ENCODE data around the gene ATXN2. TPM values are rescaled to one million over a fixed set of nuclear protein-coding genes. Genes with fewer than 3 reads are reported as not detected.

Gene ATXN2
- total RNA-seq, 1 donor from 2014 or later = 34.2 TPM

GRCh38 chr12:111428728-111429175 is 170.4 kb downstream of the ATXN2 start:
- H4K20me1 ChIP-seq (ENCODE audit: low read depth) = peaks cover 13% of the 10 kb centered on the region
- peaks cover 21% of the 10 kb centered on the region for H3K4me1 ChIP-seq
- H3K9me3 Mint-ChIP-seq = no peaks in the 10 kb centered on the region
- no peak overlapping the region for H3K4me2 ChIP-seq
- H3K27ac ChIP-seq = no peak overlapping the region
- H3K4me1 Mint-ChIP-seq = peaks cover 18% of the 10 kb centered on the region
- no peaks in the 10 kb centered on the region for H3F3A ChIP-seq (ENCODE audit: low read depth)
- no peak overlapping the region for H3K4me3 Mint-ChIP-seq
- no peak overlapping the region for H3K27ac Mint-ChIP-seq
- H3K36me3 ChIP-seq = no peaks in the 10 kb centered on the region
- H3K9ac ChIP-seq = no peak overlapping the region
- no peaks in the 10 kb centered on the region for H3K79me2 ChIP-seq (ENCODE audit: low read depth)
- peaks cover 8% of the 10 kb centered on the region for H3K27me3 Mint-ChIP-seq (ENCODE audit: insufficient read depth, low read depth)
- TF ChIP-seq CTCF (IDR thresholded peaks at IDR 0.05) (no peak), EZH2phosphoT487 (IDR thresholded peaks at IDR 0.05) (no peak), EZH2 (IDR thresholded peaks at IDR 0.05) (no peak)
- H2AFZ ChIP-seq (replicated peaks) = no peak overlapping the region
- H3K9me3 ChIP-seq (ENCODE audit: low read depth) = no peaks in the 10 kb centered on the region
- H3K27me3 ChIP-seq = no peaks in the 10 kb centered on the region
- H3K36me3 Mint-ChIP-seq = no peaks in the 10 kb centered on the region
- H3K4me3 ChIP-seq = no peak overlapping the region
- DNase-seq (ENCODE audit: low spot score) = no peak

DNA sequence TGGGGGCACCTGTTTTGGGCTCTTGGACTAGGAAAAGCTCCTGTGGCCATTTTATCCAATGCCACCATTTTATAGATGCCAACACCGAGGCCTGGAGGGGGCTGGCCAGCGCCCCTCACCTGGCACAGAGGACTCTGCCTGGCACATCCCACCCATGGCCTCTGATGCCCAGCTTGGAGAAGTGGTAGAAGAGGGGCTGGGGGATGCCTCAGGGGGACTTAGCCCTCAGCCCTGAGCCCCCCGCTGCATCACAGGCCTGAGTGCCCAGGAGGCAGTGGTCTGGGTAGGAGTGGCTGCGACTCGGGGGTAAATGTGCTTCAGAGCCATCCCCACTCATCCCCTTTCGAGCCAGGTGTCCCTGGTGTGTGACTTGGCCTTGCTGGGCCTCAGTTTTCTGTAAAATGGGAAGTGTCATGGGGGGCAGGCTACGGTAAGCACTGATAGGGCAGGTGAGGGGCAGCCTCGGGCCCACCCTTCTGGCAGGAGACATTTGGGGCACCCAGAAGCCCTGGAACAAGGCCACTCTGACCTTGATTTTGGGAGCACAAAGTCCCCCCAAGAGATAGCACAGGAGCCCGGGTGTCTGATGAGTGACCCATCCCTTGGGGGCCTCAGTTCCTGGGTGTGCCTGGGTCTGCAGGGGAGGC is 170.9 kb downstream of the ATXN2 start:
- no peaks in the 10 kb centered on the region for H3K79me2 ChIP-seq (ENCODE audit: low read depth)
- no peak for TF ChIP-seq CTCF (IDR thresholded peaks at IDR 0.05)
- TF ChIP-seq EZH2phosphoT487 (IDR thresholded peaks at IDR 0.05) = no peak
- TF ChIP-seq EZH2 (IDR thresholded peaks at IDR 0.05) = no peak
- no peak overlapping the region for H3K4me2 ChIP-seq
- H3K4me1 Mint-ChIP-seq = peaks cover 18% of the 10 kb centered on the region
- H3K9me3 ChIP-seq (ENCODE audit: low read depth) = no peaks in the 10 kb centered on the region
- peaks cover 21% of the 10 kb centered on the region for H3K4me1 ChIP-seq
- no peaks in the 10 kb centered on the region for H3K9me3 Mint-ChIP-seq
- no peaks in the 10 kb centered on the region for H3K36me3 ChIP-seq
- H3K27ac ChIP-seq = no peak overlapping the region
- H3K9ac ChIP-seq = no peak overlapping the region
- peaks cover 8% of the 10 kb centered on the region for H3K27me3 Mint-ChIP-seq (ENCODE audit: insufficient read depth, low read depth)
- H4K20me1 ChIP-seq (ENCODE audit: low read depth) = peaks cover 13% of the 10 kb centered on the region
- H3F3A ChIP-seq (ENCODE audit: low read depth) = no peaks in the 10 kb centered on the region
- no peak for DNase-seq (ENCODE audit: low spot score)
- H3K4me3 ChIP-seq = no peak overlapping the region
- H3K27me3 ChIP-seq = no peaks in the 10 kb centered on the region
- H3K36me3 Mint-ChIP-seq = no peaks in the 10 kb centered on the region
- no peak overlapping the region for H3K4me3 Mint-ChIP-seq
- no peak overlapping the region for H3K27ac Mint-ChIP-seq
- H2AFZ ChIP-seq (replicated peaks) = no peak overlapping the region

DNA sequence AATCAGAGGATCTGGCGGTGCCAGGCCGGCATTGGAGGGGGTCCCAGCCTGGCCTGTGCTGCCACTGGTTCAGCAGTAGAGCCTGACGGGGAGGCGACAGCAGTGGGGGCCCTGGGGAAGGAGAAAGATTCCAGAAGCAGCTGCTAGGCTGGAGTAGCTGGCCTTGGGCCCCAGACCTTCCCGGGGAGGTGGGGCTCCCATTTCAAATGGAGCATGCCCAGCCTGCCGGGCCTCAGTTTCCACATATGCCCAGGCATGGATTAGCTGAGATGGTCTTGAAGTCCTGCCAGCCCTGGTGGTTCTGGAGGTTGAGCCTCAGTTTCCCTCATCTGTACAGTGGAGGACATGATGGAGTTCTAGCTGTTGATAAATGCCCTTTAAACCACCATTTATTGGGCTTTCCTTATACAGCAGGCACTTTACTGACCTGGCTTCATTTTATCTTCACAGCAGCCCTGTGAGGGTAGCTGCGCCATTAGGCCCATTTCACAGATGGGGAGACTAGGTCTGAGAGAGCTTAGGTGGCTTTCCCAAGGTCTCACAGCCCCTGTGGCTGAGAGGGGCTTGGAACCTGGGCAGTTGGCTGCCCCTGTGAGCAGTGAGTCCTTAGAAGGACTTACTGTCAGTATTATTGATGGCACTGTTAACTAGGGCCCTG is 171.6 kb downstream of the ATXN2 start:
- Histone ChIP-seq H3K36me3 (no peaks in the 10 kb centered on the region), H3K9ac (no peak overlapping the region), H3K79me2 (ENCODE audit: low read depth) (no peaks in the 10 kb centered on the region), H3K27me3 (no peaks in the 10 kb centered on the region), H4K20me1 (ENCODE audit: low read depth) (peaks cover 13% of the 10 kb centered on the region), H3K9me3 (ENCODE audit: low read depth) (no peaks in the 10 kb centered on the region), H3F3A (ENCODE audit: low read depth) (no peaks in the 10 kb centered on the region), H3K27ac (no peak overlapping the region), H3K4me2 (no peak overlapping the region), H3K4me3 (no peak overlapping the region), H3K4me1 (peaks cover 21% of the 10 kb centered on the region), H2AFZ (replicated peaks) (no peak overlapping the region)
- Mint-ChIP-seq H3K36me3 (no peaks in the 10 kb centered on the region), H3K4me1 (peaks cover 18% of the 10 kb centered on the region), H3K27ac (no peak overlapping the region), H3K27me3 (ENCODE audit: insufficient read depth, low read depth) (peaks cover 8% of the 10 kb centered on the region), H3K4me3 (no peak overlapping the region), H3K9me3 (no peaks in the 10 kb centered on the region)
- DNase-seq (ENCODE audit: low spot score) = no peak
- TF ChIP-seq CTCF (IDR thresholded peaks at IDR 0.05) = no peak
- TF ChIP-seq EZH2phosphoT487 (IDR thresholded peaks at IDR 0.05) = no peak
- TF ChIP-seq EZH2 (IDR thresholded peaks at IDR 0.05) = no peak

Data from neural progenitor cell (in vitro differentiated cells).